Measurements from ENCODE around the gene ZBED2. TPM values are rescaled to one million over a fixed set of nuclear protein-coding genes. Genes with fewer than 3 reads are reported as not detected.

ZBED2 gene
- total RNA-seq, 4 donors from 2014 or later, result not detected

DNA sequence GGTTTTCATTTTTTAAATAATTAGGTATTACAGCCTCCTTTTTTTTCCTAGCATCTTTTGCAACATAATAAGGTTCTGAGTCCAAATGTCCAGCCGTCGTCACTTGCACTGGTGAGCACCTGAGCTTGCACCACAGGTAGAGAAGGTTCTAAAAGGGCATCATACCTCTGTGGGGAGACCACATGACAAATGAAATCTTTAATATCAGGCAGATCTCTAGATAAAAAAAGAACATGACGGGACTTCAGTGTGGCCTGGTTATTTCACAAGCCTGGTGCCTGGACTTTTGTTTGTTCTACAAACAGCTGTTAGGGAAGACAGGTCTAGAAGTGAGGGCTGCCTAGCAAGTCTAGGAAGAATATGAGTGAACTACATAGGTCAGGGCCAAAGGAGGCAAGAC is 3.6 kb downstream of the ZBED2 start:
- H3K27ac ChIP-seq, result no peak overlapping the region
- no peak overlapping the region for H3K4me3 ChIP-seq
- H3K27me3 ChIP-seq, result no peaks in the 10 kb centered on the region
- no peaks in the 10 kb centered on the region for H3K4me1 ChIP-seq
- in situ Hi-C loops (cut with MboI; ENCODE audit: low pct_ligation_motif_present in 1 of 4, low pct_unique_long_range_greater_than_20kb in 1 of 4, low sequenced_read_pairs in 3 of 4), result no loop called here
- no peak for DNase-seq
- H3K36me3 ChIP-seq, result no peaks in the 10 kb centered on the region
- H3K9me3 ChIP-seq, result no peaks in the 10 kb centered on the region
- 57 to 84% methylated on average over 1 to 3 of the region's 3 CpGs for WGBS, 2 donors (ENCODE audit: low coverage in 1 of 2)
- intact Hi-C loops (cut with DNase I; ENCODE audit: low total_unique reads), result no loop called here
- TF ChIP-seq POLR2AphosphoS5 (IDR thresholded peaks at IDR 0.05) (no peak), EP300 (IDR thresholded peaks at IDR 0.05; ENCODE audit: low read depth) (no peak), POLR2A (IDR thresholded peaks at IDR 0.05) (no peak)
- TF ChIP-seq, protein P1, sequence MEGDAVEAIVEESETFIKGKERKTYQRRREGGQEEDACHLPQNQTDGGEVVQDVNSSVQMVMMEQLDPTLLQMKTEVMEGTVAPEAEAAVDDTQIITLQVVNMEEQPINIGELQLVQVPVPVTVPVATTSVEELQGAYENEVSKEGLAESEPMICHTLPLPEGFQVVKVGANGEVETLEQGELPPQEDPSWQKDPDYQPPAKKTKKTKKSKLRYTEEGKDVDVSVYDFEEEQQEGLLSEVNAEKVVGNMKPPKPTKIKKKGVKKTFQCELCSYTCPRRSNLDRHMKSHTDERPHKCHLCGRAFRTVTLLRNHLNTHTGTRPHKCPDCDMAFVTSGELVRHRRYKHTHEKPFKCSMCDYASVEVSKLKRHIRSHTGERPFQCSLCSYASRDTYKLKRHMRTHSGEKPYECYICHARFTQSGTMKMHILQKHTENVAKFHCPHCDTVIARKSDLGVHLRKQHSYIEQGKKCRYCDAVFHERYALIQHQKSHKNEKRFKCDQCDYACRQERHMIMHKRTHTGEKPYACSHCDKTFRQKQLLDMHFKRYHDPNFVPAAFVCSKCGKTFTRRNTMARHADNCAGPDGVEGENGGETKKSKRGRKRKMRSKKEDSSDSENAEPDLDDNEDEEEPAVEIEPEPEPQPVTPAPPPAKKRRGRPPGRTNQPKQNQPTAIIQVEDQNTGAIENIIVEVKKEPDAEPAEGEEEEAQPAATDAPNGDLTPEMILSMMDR (IDR thresholded peaks at IDR 0.05), result no peak

DNA sequence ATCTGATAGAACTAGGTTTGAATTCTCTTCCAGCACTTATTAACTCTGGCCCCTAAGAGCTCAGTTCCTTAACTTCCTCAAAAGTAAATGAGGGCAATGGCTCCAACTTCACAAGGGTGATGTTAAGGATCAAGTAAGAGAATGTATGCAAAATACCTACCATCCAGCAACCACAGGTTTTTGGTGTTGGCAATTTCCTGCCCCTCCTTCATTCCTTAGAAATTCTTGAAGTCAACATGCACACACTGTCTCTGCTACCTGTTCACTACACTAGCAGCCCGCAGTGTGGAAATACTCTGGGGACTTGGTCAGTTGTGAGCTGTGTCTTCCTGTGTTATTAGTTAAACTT is 5.0 kb downstream of the ZBED2 start:
- DNase-seq, result no peak
- H3K36me3 ChIP-seq, result no peaks in the 10 kb centered on the region
- no peaks in the 10 kb centered on the region for H3K9me3 ChIP-seq
- TF ChIP-seq POLR2AphosphoS5 (IDR thresholded peaks at IDR 0.05), result no peak
- 86 to 89% methylated on average over 1 of the region's 1 CpG for WGBS, 2 donors (ENCODE audit: low coverage in 1 of 2)
- in situ Hi-C loops (cut with MboI; ENCODE audit: low pct_ligation_motif_present in 1 of 4, low pct_unique_long_range_greater_than_20kb in 1 of 4, low sequenced_read_pairs in 3 of 4) (no loop called here), intact Hi-C loops (cut with DNase I; ENCODE audit: low total_unique reads) (no loop called here)
- H3K4me3 ChIP-seq, result no peak overlapping the region
- H3K27ac ChIP-seq, result no peak overlapping the region
- no peaks in the 10 kb centered on the region for H3K4me1 ChIP-seq
- no peaks in the 10 kb centered on the region for H3K27me3 ChIP-seq

DNA sequence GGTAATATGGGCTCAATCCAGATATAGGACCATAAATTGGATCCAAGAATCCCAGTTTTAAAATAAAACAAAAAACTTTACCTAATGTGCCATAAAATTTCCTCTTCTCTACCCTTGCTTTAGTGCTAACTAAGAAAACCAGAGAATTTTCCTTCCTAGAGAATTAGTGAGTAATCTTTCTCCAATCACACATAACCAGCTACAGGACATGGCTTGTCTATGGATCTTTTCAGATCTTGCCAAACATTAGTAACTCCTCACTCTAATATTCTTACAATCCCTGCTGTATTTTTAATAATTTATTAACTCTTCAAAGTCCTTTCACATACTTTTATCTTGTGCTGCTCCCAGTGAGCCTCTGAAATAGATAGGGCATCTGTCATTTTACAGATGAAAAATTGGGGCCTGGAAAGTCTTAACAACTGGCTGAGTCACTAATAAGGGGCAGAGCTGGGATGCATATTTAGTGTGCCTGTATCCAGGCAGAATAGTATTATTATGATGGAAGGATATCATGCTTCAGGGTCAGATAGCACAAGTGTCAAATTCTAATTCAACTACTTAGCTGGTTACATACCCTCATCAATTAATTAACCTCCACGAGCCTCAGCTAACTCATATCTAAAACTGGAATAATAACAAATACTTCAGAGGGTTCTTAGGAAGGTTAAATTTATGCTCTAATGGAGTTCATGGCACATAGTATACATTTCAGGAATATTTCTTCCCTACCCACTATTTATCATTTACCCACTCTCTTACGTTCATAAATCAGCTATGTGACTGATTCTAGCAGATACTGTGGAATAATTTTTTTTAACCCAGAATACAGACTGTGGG is 5.6 kb downstream of the ZBED2 start:
- no peaks in the 10 kb centered on the region for H3K27me3 ChIP-seq
- no peaks in the 10 kb centered on the region for H3K9me3 ChIP-seq
- H3K36me3 ChIP-seq, result no peaks in the 10 kb centered on the region
- in situ Hi-C loops (cut with MboI; ENCODE audit: low pct_ligation_motif_present in 1 of 4, low pct_unique_long_range_greater_than_20kb in 1 of 4, low sequenced_read_pairs in 3 of 4), result no loop called here
- no peak overlapping the region for H3K4me3 ChIP-seq
- no peak for DNase-seq
- 59 to 81% methylated on average over 2 of the region's 2 CpGs for WGBS, 2 donors (ENCODE audit: low coverage in 1 of 2)
- no peak overlapping the region for H3K27ac ChIP-seq
- TF ChIP-seq POLR2AphosphoS5 (IDR thresholded peaks at IDR 0.05), result no peak
- TF ChIP-seq EP300 (IDR thresholded peaks at IDR 0.05; ENCODE audit: low read depth), result no peak
- no peak for TF ChIP-seq POLR2A (IDR thresholded peaks at IDR 0.05)
- TF ChIP-seq, protein P1 (IDR thresholded peaks at IDR 0.05), result no peak
- no peaks in the 10 kb centered on the region for H3K4me1 ChIP-seq
- intact Hi-C loops (cut with DNase I; ENCODE audit: low total_unique reads), result no loop called here

DNA sequence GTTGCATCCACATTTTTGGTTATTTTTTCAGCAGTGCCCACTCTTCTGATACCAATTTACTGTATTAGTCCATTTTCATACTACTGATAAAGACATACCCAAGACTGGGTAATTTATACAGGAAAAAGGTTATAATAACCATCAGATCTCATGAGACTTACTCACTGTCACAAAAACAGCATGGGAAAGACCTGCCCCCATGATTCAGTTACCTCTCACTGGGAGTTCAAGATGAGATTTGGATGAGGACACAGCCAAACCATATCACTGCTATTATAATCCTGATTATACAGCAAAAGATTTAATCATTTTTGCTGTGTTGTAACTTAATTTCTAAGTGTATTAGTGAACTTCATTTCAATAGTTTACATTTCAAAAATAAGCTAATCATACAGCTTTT is 6.6 kb downstream of the ZBED2 start:
- Histone ChIP-seq H3K4me1 (no peaks in the 10 kb centered on the region), H3K4me3 (no peak overlapping the region), H3K27ac (no peak overlapping the region), H3K36me3 (no peaks in the 10 kb centered on the region), H3K27me3 (no peaks in the 10 kb centered on the region), H3K9me3 (no peaks in the 10 kb centered on the region)
- intact Hi-C loops (cut with DNase I; ENCODE audit: low total_unique reads) (no loop called here), in situ Hi-C loops (cut with MboI; ENCODE audit: low pct_ligation_motif_present in 1 of 4, low pct_unique_long_range_greater_than_20kb in 1 of 4, low sequenced_read_pairs in 3 of 4) (no loop called here)
- no peak for TF ChIP-seq EP300 (IDR thresholded peaks at IDR 0.05; ENCODE audit: low read depth)
- TF ChIP-seq POLR2A (IDR thresholded peaks at IDR 0.05), result no peak
- TF ChIP-seq, protein P1 (IDR thresholded peaks at IDR 0.05), result no peak
- TF ChIP-seq POLR2AphosphoS5 (IDR thresholded peaks at IDR 0.05), result no peak
- DNase-seq, result no peak

DNA sequence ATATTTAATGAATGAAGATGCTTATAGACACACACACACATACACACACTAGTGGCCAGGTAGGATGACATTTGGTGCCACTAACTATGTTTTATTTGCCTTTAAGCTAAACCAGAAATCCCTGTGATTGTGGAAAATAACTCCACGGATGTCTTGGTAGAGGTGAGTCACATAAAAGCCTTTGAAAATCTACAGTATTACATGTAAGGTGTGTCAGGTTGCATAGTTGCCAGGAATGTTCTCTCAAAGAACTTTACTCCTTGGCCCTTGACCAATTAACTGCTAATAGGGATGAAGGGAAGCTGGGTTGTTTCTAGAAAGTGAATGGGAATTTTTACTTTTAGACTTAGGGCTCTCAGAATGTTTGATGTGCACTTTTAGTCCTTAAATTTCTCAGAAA is 9.9 kb downstream of the ZBED2 start:
- intact Hi-C loops (cut with DNase I; ENCODE audit: low total_unique reads) (no loop called here), in situ Hi-C loops (cut with MboI; ENCODE audit: low pct_ligation_motif_present in 1 of 4, low pct_unique_long_range_greater_than_20kb in 1 of 4, low sequenced_read_pairs in 3 of 4) (no loop called here)
- H3K4me1 ChIP-seq, result no peaks in the 10 kb centered on the region
- DNase-seq, result no peak
- 25 to 60% methylated on average over 1 of the region's 1 CpG for WGBS, 2 donors (ENCODE audit: low coverage in 1 of 2)
- H3K4me3 ChIP-seq, result no peak overlapping the region
- no peak overlapping the region for H3K27ac ChIP-seq
- TF ChIP-seq, protein P1 (IDR thresholded peaks at IDR 0.05), result no peak
- TF ChIP-seq POLR2A (IDR thresholded peaks at IDR 0.05) (no peak), EP300 (IDR thresholded peaks at IDR 0.05; ENCODE audit: low read depth) (no peak), POLR2AphosphoS5 (IDR thresholded peaks at IDR 0.05) (no peak)
- H3K27me3 ChIP-seq, result no peaks in the 10 kb centered on the region
- H3K9me3 ChIP-seq, result no peaks in the 10 kb centered on the region
- H3K36me3 ChIP-seq, result no peaks in the 10 kb centered on the region
